ENCODE results near the gene ACBD3. TPM values are rescaled to one million over a fixed set of nuclear protein-coding genes. Genes with fewer than 3 reads are reported as not detected.

The ACBD3 gene
- polyA plus RNA-seq, 4 donors = 16.1 to 42.4 (median 23.4) TPM

DNA sequence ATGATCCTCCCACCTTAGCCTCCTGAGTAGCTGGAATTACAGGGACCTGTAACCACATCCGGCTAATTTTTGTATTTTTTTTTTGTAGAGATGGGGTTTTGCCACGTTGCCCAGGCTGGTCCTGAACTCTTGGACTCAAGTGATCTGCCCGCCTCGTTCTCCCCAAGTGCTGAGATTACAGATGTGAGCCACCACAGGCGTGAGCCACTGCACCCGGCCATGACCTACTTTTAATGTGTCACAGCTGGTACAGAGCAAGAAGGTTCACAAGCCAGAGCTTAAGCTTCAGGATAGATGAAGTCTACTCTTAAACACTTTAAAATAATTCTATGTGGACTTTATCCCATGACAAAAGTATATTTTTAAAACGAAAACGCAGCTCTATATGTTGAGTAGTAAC lies 23.6 kb downstream of the ACBD3 start:
- Histone ChIP-seq H3K27ac (ENCODE audit: low read depth in 1 of 3, low read length in 2 of 3) (no peak overlapping the region), H3K4me1 (ENCODE audit: control insufficient read depth in 3 of 3, insufficient read depth in 2 of 3, low read depth in 1 of 3, low read length in 2 of 3) (no peaks in the 10 kb centered on the region), H3K27me3 (ENCODE audit: control insufficient read depth in 3 of 3, insufficient read depth in 3 of 3, low read length in 3 of 3) (no peaks in the 10 kb centered on the region), H3K4me3 (ENCODE audit: low read depth in 1 of 3, low read length in 3 of 3) (no peak overlapping the region), H3K36me3 (ENCODE audit: control insufficient read depth in 3 of 3, insufficient read depth in 2 of 3, low read depth in 1 of 3, low read length in 3 of 3) (peaks cover 15 to 47% (median 23%) of the 10 kb centered on the region in 3 donors), H3K9me3 (ENCODE audit: control insufficient read depth in 2 of 2, insufficient read depth in 1 of 2, low read depth in 1 of 2, low read length in 1 of 2) (no peaks in the 10 kb centered on the region)
- whole genome bisulfite sequencing, 3 donors = 71 to 80% (median 76%) methylated on average over 8 of the region's 8 CpGs
- DNase-seq (no peak), FAIRE-seq (no peak)

DNA sequence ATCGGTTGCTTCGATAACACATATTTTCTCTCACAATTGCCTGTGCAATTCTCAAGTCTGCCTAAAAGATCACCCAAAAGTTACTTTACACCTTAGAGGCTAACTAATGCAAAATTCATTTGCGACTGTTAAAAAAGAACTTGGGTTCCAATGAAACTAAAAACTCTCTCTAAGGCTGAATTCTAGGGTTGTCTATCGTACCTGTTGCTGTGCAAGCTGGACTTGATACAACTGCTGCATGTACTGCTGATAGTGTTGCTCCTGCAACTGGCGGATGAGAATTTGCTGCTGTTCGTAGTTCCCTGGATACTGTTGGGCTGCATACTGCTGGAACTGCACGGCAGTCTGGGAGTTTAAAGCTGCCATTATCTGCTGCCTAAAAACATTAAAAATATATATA lies 27.6 kb downstream of the ACBD3 start:
- Histone ChIP-seq H3K27ac (ENCODE audit: low read depth in 1 of 3, low read length in 2 of 3) (no peak overlapping the region), H3K4me3 (ENCODE audit: low read depth in 1 of 3, low read length in 3 of 3) (no peak overlapping the region), H3K36me3 (ENCODE audit: control insufficient read depth in 3 of 3, insufficient read depth in 2 of 3, low read depth in 1 of 3, low read length in 3 of 3) (peaks cover 14 to 41% (median 18%) of the 10 kb centered on the region in 3 donors), H3K4me1 (ENCODE audit: control insufficient read depth in 3 of 3, insufficient read depth in 2 of 3, low read depth in 1 of 3, low read length in 2 of 3) (no peaks in the 10 kb centered on the region), H3K9me3 (ENCODE audit: control insufficient read depth in 2 of 2, insufficient read depth in 1 of 2, low read depth in 1 of 2, low read length in 1 of 2) (no peaks in the 10 kb centered on the region), H3K27me3 (ENCODE audit: control insufficient read depth in 3 of 3, insufficient read depth in 3 of 3, low read length in 3 of 3) (no peaks in the 10 kb centered on the region)
- no peak for DNase-seq
- FAIRE-seq = no peak
- WGBS, 3 donors = 95 to 96% (median 96%) methylated on average over 7 of the region's 7 CpGs

DNA sequence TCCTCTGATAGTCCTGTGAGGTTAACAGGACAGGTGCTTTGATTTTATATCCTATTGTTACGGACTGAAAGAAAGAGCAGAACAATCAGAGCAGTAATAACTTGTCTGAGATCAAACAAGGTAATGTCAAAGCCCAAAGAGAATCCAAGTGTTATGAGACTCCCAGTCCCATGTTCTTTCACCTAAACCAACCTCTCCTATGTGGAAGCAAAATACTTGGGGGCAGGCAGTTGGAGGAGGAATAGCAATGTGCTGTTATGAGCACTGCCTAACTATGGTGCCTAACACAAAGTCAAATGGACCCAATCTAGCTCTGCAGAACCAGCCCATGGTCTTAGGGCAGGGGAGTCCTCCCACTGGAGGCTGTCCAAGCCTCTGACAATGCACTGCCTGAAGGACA lies 28.1 kb downstream of the ACBD3 start:
- Histone ChIP-seq H3K4me3 (ENCODE audit: low read depth in 1 of 3, low read length in 3 of 3) (no peak overlapping the region), H3K4me1 (ENCODE audit: control insufficient read depth in 3 of 3, insufficient read depth in 2 of 3, low read depth in 1 of 3, low read length in 2 of 3) (no peaks in the 10 kb centered on the region), H3K27ac (ENCODE audit: low read depth in 1 of 3, low read length in 2 of 3) (no peak overlapping the region), H3K27me3 (ENCODE audit: control insufficient read depth in 3 of 3, insufficient read depth in 3 of 3, low read length in 3 of 3) (no peaks in the 10 kb centered on the region), H3K36me3 (ENCODE audit: control insufficient read depth in 3 of 3, insufficient read depth in 2 of 3, low read depth in 1 of 3, low read length in 3 of 3) (peaks cover 14 to 42% (median 24%) of the 10 kb centered on the region in 3 donors), H3K9me3 (ENCODE audit: control insufficient read depth in 2 of 2, insufficient read depth in 1 of 2, low read depth in 1 of 2, low read length in 1 of 2) (no peaks in the 10 kb centered on the region)
- no peak for DNase-seq
- 69 to 79% (median 73%) methylated on average over 1 of the region's 1 CpG for WGBS, 3 donors
- FAIRE-seq = no peak

DNA sequence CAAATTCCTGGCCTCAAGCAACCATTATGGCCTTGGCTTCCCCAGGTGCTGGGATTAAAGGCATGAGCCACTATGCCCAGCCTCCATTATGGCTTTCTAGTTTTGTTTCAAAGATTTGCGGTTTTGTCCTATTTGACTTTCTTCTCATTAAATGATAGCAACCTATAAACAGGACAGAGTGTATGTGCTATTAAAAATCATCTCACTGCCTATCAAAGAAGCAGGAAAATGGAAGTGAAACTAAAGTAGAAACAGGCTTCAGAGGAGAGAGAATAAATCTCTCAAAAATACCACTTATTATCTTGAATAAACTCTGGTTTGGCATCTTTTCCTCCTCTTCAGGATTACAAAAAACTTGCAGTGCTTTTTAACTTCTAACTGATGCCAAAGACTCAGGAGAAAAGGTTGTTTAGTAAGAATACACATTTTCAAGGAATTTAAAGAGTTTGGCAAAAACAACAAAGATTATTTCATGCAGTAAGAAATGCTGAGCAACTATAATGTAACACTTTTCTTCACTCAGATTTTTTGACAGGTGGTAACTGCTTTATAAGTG lies 28.7 kb downstream of the ACBD3 start:
- no peaks in the 10 kb centered on the region for H3K27me3 ChIP-seq (ENCODE audit: control insufficient read depth in 3 of 3, insufficient read depth in 3 of 3, low read length in 3 of 3)
- peaks cover 14 to 40% (median 28%) of the 10 kb centered on the region in 3 donors for H3K36me3 ChIP-seq (ENCODE audit: control insufficient read depth in 3 of 3, insufficient read depth in 2 of 3, low read depth in 1 of 3, low read length in 3 of 3)
- 68 to 80% (median 75%) methylated on average over 1 of the region's 1 CpG for WGBS, 3 donors
- FAIRE-seq (no peak), DNase-seq (no peak)
- no peaks in the 10 kb centered on the region for H3K4me1 ChIP-seq (ENCODE audit: control insufficient read depth in 3 of 3, insufficient read depth in 2 of 3, low read depth in 1 of 3, low read length in 2 of 3)
- no peak overlapping the region for H3K4me3 ChIP-seq (ENCODE audit: low read depth in 1 of 3, low read length in 3 of 3)
- H3K27ac ChIP-seq (ENCODE audit: low read depth in 1 of 3, low read length in 2 of 3) = no peak overlapping the region
- H3K9me3 ChIP-seq (ENCODE audit: control insufficient read depth in 2 of 2, insufficient read depth in 1 of 2, low read depth in 1 of 2, low read length in 1 of 2) = no peaks in the 10 kb centered on the region

DNA sequence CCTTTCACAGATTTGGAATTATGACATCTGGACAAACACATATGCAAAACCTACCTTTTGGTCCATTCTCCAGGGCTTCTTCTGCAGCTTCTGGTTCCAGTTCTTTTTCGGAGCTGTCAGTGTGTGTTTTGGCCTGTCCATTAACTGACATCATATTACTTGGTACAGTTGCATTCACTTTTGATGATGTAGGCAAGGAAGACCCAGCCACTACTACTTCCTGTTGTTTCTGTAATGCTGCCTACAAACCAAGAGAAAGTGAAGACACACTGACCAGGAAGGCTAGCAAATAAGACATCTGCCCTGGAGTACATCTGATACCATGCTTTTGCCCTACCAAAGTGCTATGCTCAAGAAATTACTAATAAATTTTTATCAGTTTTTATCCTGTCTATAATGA lies 31.9 kb downstream of the ACBD3 start:
- Histone ChIP-seq H3K36me3 (ENCODE audit: control insufficient read depth in 3 of 3, insufficient read depth in 2 of 3, low read depth in 1 of 3, low read length in 3 of 3) (peaks cover 9 to 37% (median 28%) of the 10 kb centered on the region in 3 donors), H3K4me3 (ENCODE audit: low read depth in 1 of 3, low read length in 3 of 3) (no peak overlapping the region), H3K27ac (ENCODE audit: low read depth in 1 of 3, low read length in 2 of 3) (no peak overlapping the region), H3K27me3 (ENCODE audit: control insufficient read depth in 3 of 3, insufficient read depth in 3 of 3, low read length in 3 of 3) (no peaks in the 10 kb centered on the region), H3K4me1 (ENCODE audit: control insufficient read depth in 3 of 3, insufficient read depth in 2 of 3, low read depth in 1 of 3, low read length in 2 of 3) (no peaks in the 10 kb centered on the region), H3K9me3 (ENCODE audit: control insufficient read depth in 2 of 2, insufficient read depth in 1 of 2, low read depth in 1 of 2, low read length in 1 of 2) (no peaks in the 10 kb centered on the region)
- no peak for FAIRE-seq
- WGBS, 3 donors = 89 to 96% (median 94%) methylated on average over 1 of the region's 1 CpG
- DNase-seq = no peak

DNA sequence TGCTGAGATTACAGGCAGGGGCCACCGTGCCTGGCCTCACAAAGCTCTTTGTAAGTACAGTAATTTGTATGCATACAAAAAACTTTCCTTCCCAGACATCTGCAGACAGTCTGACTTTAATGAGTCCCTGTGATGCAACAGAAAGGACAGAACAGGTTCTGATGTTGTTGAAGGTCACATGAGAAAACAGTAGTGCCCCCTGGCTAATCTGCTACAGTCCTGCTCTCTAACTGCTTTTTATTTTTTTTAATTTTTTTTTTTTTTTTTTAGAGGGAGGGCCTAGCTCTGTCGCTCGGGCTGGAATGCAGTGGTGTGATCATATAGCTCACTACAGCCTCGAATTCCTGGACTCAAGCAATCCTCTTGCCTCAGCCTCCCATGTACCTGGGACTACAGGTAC lies 36.7 kb downstream of the ACBD3 start:
- DNase-seq (peak in 1 of 2 donors; percentile 58), FAIRE-seq (no peak)
- Histone ChIP-seq H3K4me3 (ENCODE audit: low read depth in 1 of 3, low read length in 3 of 3) (no peak overlapping the region), H3K36me3 (ENCODE audit: control insufficient read depth in 3 of 3, insufficient read depth in 2 of 3, low read depth in 1 of 3, low read length in 3 of 3) (peaks cover 11 to 38% (median 21%) of the 10 kb centered on the region in 3 donors), H3K27ac (ENCODE audit: low read depth in 1 of 3, low read length in 2 of 3) (no peak overlapping the region), H3K9me3 (ENCODE audit: control insufficient read depth in 2 of 2, insufficient read depth in 1 of 2, low read depth in 1 of 2, low read length in 1 of 2) (no peaks in the 10 kb centered on the region), H3K4me1 (ENCODE audit: control insufficient read depth in 3 of 3, insufficient read depth in 2 of 3, low read depth in 1 of 3, low read length in 2 of 3) (no peaks in the 10 kb centered on the region), H3K27me3 (ENCODE audit: control insufficient read depth in 3 of 3, insufficient read depth in 3 of 3, low read length in 3 of 3) (no peaks in the 10 kb centered on the region)
- WGBS, 3 donors = 73 to 80% (median 75%) methylated on average over 4 of the region's 4 CpGs

DNA sequence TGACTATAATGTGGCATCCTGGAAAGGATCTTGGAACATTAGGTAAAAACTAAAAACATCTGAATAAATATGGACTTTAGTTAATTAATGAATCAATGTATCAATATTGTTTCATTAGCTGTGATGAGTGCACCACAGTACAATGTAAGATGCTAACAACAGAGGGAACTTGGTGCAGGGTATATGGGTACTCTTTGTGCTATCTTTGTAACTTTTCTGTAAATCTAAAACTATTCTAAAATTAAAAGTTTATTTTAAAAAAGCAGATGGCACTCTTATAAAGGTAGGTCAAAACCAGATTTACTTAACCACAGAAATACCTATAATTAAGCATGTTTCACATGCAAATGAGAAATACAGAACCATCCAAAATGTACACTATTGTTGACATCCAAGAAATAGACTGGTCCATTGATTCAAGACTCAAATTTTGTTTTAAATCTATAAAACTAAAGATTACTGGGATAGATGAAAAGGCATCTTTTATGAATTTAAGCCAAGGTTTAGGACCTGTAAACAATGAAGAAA lies 38.4 kb downstream of the ACBD3 start:
- Histone ChIP-seq H3K27ac (ENCODE audit: low read depth in 1 of 3, low read length in 2 of 3) (no peak overlapping the region), H3K9me3 (ENCODE audit: control insufficient read depth in 2 of 2, insufficient read depth in 1 of 2, low read depth in 1 of 2, low read length in 1 of 2) (no peaks in the 10 kb centered on the region), H3K27me3 (ENCODE audit: control insufficient read depth in 3 of 3, insufficient read depth in 3 of 3, low read length in 3 of 3) (no peaks in the 10 kb centered on the region), H3K4me1 (ENCODE audit: control insufficient read depth in 3 of 3, insufficient read depth in 2 of 3, low read depth in 1 of 3, low read length in 2 of 3) (no peaks in the 10 kb centered on the region), H3K4me3 (ENCODE audit: low read depth in 1 of 3, low read length in 3 of 3) (no peak overlapping the region), H3K36me3 (ENCODE audit: control insufficient read depth in 3 of 3, insufficient read depth in 2 of 3, low read depth in 1 of 3, low read length in 3 of 3) (peaks cover 8 to 40% (median 17%) of the 10 kb centered on the region in 3 donors)
- FAIRE-seq = no peak
- no peak for DNase-seq

DNA sequence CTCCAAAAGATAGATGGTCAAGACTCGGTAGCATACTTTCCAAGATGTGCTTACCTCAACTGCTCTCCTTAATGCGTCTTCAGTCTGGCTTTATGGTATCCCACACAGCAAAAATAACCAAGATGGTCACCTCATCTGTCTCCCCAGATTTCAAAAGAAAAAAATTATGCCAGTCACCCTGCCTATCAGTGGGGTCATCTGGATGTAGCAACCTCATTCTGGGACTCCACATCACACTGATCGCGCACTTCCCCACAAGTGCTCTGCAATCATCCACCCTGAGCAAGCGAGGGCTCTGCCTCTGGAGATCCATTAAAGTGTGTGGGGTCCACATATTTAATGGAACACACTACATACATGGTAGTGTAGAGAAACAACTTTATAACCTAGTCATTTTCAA lies 42.5 kb downstream of the ACBD3 start:
- 80 to 85% (median 84%) methylated on average over 5 of the region's 5 CpGs for WGBS, 3 donors
- Histone ChIP-seq H3K4me3 (ENCODE audit: low read depth in 1 of 3, low read length in 3 of 3) (no peak overlapping the region), H3K9me3 (ENCODE audit: control insufficient read depth in 2 of 2, insufficient read depth in 1 of 2, low read depth in 1 of 2, low read length in 1 of 2) (no peaks in the 10 kb centered on the region), H3K27me3 (ENCODE audit: control insufficient read depth in 3 of 3, insufficient read depth in 3 of 3, low read length in 3 of 3) (no peaks in the 10 kb centered on the region), H3K4me1 (ENCODE audit: control insufficient read depth in 3 of 3, insufficient read depth in 2 of 3, low read depth in 1 of 3, low read length in 2 of 3) (no peaks in the 10 kb centered on the region), H3K27ac (ENCODE audit: low read depth in 1 of 3, low read length in 2 of 3) (no peak overlapping the region), H3K36me3 (ENCODE audit: control insufficient read depth in 3 of 3, insufficient read depth in 2 of 3, low read depth in 1 of 3, low read length in 3 of 3) (peaks cover 3 to 21% (median 8%) of the 10 kb centered on the region in 3 donors)
- FAIRE-seq (no peak), DNase-seq (no peak)

DNA sequence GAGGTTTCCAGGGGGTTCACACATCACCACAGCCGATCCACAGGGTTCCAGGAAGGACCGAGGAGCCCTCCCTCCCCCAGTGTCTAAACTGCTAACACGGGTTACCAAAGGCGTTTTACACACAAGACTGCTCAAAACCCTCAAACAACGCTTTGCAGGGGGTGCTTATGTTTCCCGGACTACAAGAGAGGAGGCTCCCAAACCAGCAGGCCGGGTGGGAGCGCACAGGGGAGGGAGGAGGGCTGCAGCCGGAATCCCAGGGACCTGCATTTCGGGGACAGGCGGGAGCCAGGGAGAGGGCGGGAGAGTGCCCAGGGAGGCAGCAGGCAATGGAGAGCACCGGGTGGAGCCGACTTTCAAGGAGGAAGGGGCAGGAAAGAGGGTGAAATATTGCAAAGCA lies 50.8 kb downstream of the ACBD3 start:
- DNase-seq = no peak
- H3K27ac ChIP-seq (ENCODE audit: low read depth in 1 of 3, low read length in 2 of 3) = peak overlapping the region; percentile 38 to 81 (median 63)
- H3K4me1 ChIP-seq (ENCODE audit: control insufficient read depth in 3 of 3, insufficient read depth in 2 of 3, low read depth in 1 of 3, low read length in 2 of 3) = peaks cover 0 to 20% (median 6%) of the 10 kb centered on the region in 3 donors

More for the DNA sequence above, 50.8 kb downstream of the ACBD3 start:
- 47 to 69% (median 62%) methylated on average over 14 of the region's 14 CpGs for WGBS, 3 donors
- Histone ChIP-seq H3K4me3 (ENCODE audit: low read depth in 1 of 3, low read length in 3 of 3) (no peak overlapping the region), H3K9me3 (ENCODE audit: control insufficient read depth in 2 of 2, insufficient read depth in 1 of 2, low read depth in 1 of 2, low read length in 1 of 2) (no peaks in the 10 kb centered on the region), H3K27me3 (ENCODE audit: control insufficient read depth in 3 of 3, insufficient read depth in 3 of 3, low read length in 3 of 3) (no peaks in the 10 kb centered on the region), H3K36me3 (ENCODE audit: control insufficient read depth in 3 of 3, insufficient read depth in 2 of 3, low read depth in 1 of 3, low read length in 3 of 3) (no peaks in the 10 kb centered on the region)
- no peak for FAIRE-seq

Measured in small intestine (tissue), 7 donors.